LNCAP (cell line): ENCODE results near the gene PRPF31.

Source experiments
- CTCF ChIP-seq: fragments of 450-650 bp; IDR thresholded peaks from 2 replicates; pipeline ENCODE4 v1.5.1; 2017; ENCODE audit warnings: mild to moderate bottlenecking

Gene PRPF31

DNA sequence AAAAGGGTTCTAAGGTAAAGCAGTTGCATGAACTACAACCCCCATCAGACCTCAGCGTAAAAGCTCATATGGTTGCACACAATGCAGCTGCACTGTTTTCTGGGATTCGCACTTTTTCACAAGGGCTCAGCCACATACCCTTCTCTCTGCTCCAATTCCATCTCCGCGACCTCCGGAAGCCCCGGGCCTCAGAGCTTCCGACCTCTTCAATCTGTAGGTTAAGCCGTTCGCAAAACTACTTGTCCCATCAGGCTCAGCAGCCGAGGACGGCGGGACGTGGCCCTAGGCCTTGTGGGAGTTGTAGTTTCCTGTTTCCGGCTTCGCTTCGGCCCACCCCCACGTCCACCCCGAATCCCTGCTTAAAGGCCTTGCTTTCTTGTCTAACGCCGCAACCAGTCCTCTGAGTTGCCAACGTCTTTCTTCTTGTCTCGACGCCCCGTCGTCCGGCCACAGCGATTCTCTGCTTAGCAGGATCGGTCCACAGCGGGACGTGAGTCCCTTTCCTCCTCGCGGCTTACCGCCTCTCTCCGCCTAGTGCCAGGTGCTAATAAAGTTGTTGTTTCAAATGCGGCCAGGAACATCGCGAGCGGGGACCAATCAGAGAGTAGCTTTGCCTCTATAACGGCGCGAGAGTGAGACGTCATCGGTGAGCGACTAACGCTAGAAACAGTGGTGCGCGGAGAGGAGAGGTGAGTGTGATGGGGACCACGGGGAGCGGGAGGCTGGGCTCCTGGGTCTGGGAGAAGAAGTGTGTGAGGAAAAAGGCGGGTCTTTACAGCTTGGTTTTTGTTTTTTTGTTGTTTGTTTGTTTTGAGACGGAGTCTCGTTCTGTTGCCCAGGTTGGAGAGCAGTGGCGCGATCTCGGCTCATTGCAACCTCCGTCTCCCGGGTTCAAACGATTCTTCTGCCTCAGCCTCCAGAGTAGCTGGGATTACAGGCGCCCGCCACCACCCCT lies at the start of gene PRPF31, which contains the start of gene TFPT:
PRPF31 (plus strand) TSS at position 646 of the 955 bp plus-strand sequence. CDS start 2,525 bp downstream, outside the sequence.
TFPT (minus strand) TSS at position 549 of the 955 bp plus-strand sequence; CDS start at position 161, 388 bp downstream.
- TF ChIP-seq CTCF, result no peak

DNA sequence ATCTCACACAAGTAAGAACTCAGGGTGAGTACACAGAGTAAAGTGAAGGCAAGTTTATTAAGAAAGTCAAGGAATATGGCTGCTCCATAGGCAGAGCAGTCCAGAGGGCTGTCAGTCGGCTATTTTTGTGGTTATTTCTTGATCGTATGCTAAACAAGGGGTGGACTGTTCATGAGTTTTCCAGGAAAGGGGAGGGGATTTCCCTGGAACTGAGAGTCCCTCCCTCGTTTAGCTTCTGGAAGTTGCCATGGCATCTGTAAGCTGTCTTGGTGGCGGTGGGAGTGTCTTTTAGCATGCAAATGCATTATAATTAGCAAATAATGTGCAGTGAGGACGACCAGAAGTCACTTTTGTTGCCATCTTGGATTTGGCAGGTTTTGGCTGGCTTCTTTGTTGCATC lies 46.1 kb upstream of the PRPF31 start:
- no peak for TF ChIP-seq CTCF

DNA sequence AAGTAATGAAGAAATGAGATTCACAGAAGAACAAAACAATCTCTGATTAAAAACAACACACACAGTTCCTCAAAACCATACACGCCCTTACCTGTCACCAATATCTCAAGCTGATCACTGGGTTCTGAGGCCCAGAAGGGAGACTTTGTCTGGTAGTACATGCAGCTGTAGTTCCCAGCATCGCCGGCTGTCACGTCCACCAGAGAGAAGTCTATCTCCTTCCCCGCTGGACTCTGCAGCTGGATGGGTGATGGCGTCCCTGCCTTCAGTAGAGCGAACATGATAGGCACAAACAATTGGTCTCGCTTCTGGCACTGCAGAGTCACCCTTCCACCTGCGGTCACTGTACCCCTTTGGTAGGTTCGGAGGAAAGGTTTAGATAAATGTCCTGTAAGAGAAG lies 41.7 kb upstream of the PRPF31 start:
- TF ChIP-seq CTCF, result no peak

GRCh38 chr19:54074851-54075250 lies 40.7 kb upstream of the PRPF31 start:
- TF ChIP-seq CTCF, result no peak

- no peak for TF ChIP-seq CTCF
These were observed 38.2 kb upstream of the PRPF31 start for GRCh38 chr19:54077334-54077733.

DNA sequence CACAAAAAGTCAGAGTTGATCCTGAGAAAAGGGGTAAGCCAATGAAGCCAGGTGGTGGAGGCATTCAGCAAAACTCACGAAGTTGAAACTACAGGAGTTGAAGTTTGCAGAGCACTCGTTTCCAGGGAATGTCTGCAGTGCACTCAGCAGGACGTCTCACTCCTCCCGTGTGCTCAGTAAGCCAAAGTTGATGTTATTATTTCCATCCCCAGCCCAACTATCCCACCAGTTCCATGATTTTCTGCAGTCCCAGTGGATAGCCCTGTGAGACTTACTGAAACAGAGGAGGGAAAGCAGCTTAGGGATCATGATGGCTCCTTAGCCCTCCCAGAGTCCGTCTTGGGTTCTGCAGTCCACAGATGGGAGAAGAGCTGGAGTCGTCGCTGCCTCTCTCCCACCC lies 34.5 kb upstream of the PRPF31 start, which contains the start of gene TARM1:
TARM1 (minus strand) TSS at position 334 of the 400 bp plus-strand sequence; CDS start at position 309, 25 bp downstream.
- no peak for TF ChIP-seq CTCF

GRCh38 chr19:54084410-54084809 lies 31.1 kb upstream of the PRPF31 start:
- TF ChIP-seq CTCF, result no peak
